ENCODE measurements around the gene PSMC5. TPM values are rescaled to one million over a fixed set of nuclear protein-coding genes. Genes with fewer than 3 reads are reported as not detected.

Gene PSMC5
- total RNA-seq, 1 experiment from 2014 or later, result 152 TPM

GRCh38 chr17:63841350-63842172 is 14.3 kb downstream of the PSMC5 start:
- ATAC-seq, result no peak

GRCh38 chr17:63842173-63842539 is 14.9 kb downstream of the PSMC5 start:
- CTCF ChIA-PET, result interaction anchor here (1.4 kb wide), 1 partner anchor 184 kb away, joined by 3 read pairs; no protein-coding TSS in a partner anchor
- peak; percentile 40 for DNase-seq (ENCODE audit: low spot score)
- Mint-ChIP-seq H3K4me1 (peaks cover 37% of the 10 kb centered on the region), H3K27ac (peak overlapping the region; percentile 76), H3K9me3 (no peaks in the 10 kb centered on the region), H3K27me3 (ENCODE audit: low read depth) (peaks cover 23% of the 10 kb centered on the region), H3K4me3 (peak overlapping the region; percentile 95), H3K36me3 (no peaks in the 10 kb centered on the region)
- POLR2A ChIA-PET, result no interaction called here
- no peak for ATAC-seq
- TF ChIP-seq CDX4 (CRISPR knock-in tag; IDR thresholded peaks at IDR 0.05; ENCODE audit: borderline replicate concordance) (no peak), ZNF263 (CRISPR knock-in tag; IDR thresholded peaks at IDR 0.05; ENCODE audit: low read depth) (no peak), OVOL2 (CRISPR knock-in tag; IDR thresholded peaks at IDR 0.05; ENCODE audit: borderline replicate concordance) (no peak), ZNF671 (CRISPR knock-in tag; IDR thresholded peaks at IDR 0.05) (no peak), ZNF425 (CRISPR knock-in tag; conservative IDR thresholded peaks at IDR 0.05) (no peak), ELF4 (CRISPR knock-in tag; IDR thresholded peaks at IDR 0.05; ENCODE audit: low read depth) (no peak), AFF4 (CRISPR knock-in tag; IDR thresholded peaks at IDR 0.05; ENCODE audit: borderline replicate concordance) (no peak), SMAD4 (CRISPR knock-in tag; IDR thresholded peaks at IDR 0.05) (no peak), GABPB1 (CRISPR knock-in tag; IDR thresholded peaks at IDR 0.05) (no peak)

More at GRCh38 chr17:63841350-63842172, 14.3 kb downstream of the PSMC5 start:
- Mint-ChIP-seq H3K27ac (peak overlapping the region; percentile 76), H3K4me3 (peak overlapping the region; percentile 95), H3K9me3 (no peaks in the 10 kb centered on the region), H3K4me1 (peaks cover 37% of the 10 kb centered on the region), H3K36me3 (peaks cover 5% of the 10 kb centered on the region), H3K27me3 (ENCODE audit: low read depth) (peaks cover 17% of the 10 kb centered on the region)
- CTCF ChIA-PET, result interaction anchor here (0.9 to 1.4 kb wide), 2 partner anchors 67 to 184 kb away, joined by 3 read pairs; no protein-coding TSS in a partner anchor
- TF ChIP-seq HMGXB4 (CRISPR knock-in tag; IDR thresholded peaks at IDR 0.05) (no peak), E2F5 (CRISPR knock-in tag; IDR thresholded peaks at IDR 0.05) (no peak), ZNF232 (CRISPR knock-in tag; IDR thresholded peaks at IDR 0.05) (no peak), CREB1 (CRISPR knock-in tag; IDR thresholded peaks at IDR 0.05) (no peak), ZNF263 (CRISPR knock-in tag; IDR thresholded peaks at IDR 0.05; ENCODE audit: low read depth) (no peak), ZBTB43 (CRISPR knock-in tag; IDR thresholded peaks at IDR 0.05) (no peak), JAZF1 (CRISPR knock-in tag; IDR thresholded peaks at IDR 0.05) (no peak), NR2C2 (CRISPR knock-in tag; IDR thresholded peaks at IDR 0.05) (no peak), ERG (CRISPR knock-in tag; IDR thresholded peaks at IDR 0.05) (no peak), NFATC4 (CRISPR knock-in tag; IDR thresholded peaks at IDR 0.05) (no peak), ZNF416 (CRISPR knock-in tag; IDR thresholded peaks at IDR 0.05) (no peak), RELA (CRISPR knock-in tag; IDR thresholded peaks at IDR 0.05; ENCODE audit: borderline replicate concordance) (no peak)
- POLR2A ChIA-PET, result interaction anchor here (0.6 kb wide), 1 partner anchor 95 kb away, joined by 5 read pairs; no protein-coding TSS in a partner anchor
- DNase-seq (ENCODE audit: low spot score), result peak; percentile 25

All from WTC11 (cell line).